HCT116 (cell line): ENCODE results near the gene BAHCC1. TPM values are rescaled to one million over a fixed set of nuclear protein-coding genes. Genes with fewer than 3 reads are reported as not detected.

Experiments
- ATAC-seq: fragments of 200-7000 bp; cut with Tn5 transposase; 2 replicates; pipeline ENCODE4 v1.9.1; 2020; ENCODE audit warnings: mild to moderate bottlenecking, moderate library complexity
- BruUV-seq: library from RNA; stranded (reverse); fragments of 400-500 nt; replicated peaks from 2 replicates; lab custom pipeline; 2021; lab: Mats Ljungman, UMichigan
- CTCF ChIA-PET: fragments of 300-600 bp; sonication (Branson Sonifier 250); formaldehyde crosslinking; loops from one replicate; lab custom pipeline; 2021; ENCODE audit warnings: antibody characterized with exemption; lab: Charles Lee
- POLR2A ChIA-PET: fragments of 300-600, 350-600 bp; sonication (Branson Sonifier 250); formaldehyde crosslinking; loops from one replicate; lab custom pipeline; 2021; ENCODE audit warnings: antibody characterized with exemption; lab: Charles Lee
- RAD21 ChIA-PET, 2 experiments: fragments of 300-600 bp; sonication (Branson Sonifier 250); formaldehyde crosslinking; loops; one replicate each; lab custom pipeline; 2023; ENCODE audit warnings: low total read pairs in 2 of 2; ENCODE audit not compliant: uncharacterized antibody in 2 of 2, unreplicated experiment in 2 of 2, low non-redundant PET in 1 of 2; lab: Charles Lee
- DNase-seq: peaks from one replicate; pipeline ENCODE4 v3.0.0-alpha.2; 2010; ENCODE audit warnings: low read depth, low spot score
- H2AFZ ChIP-seq: fragments of 200-600 bp; shearing (Covaris generic), sonication (generic); 2 replicates; pipeline ENCODE4 v1.6.1; 2017; ENCODE audit warnings: low read depth, mixed run types, mixed read lengths, antibody characterized with exemption, low read length; ENCODE audit not compliant: poor library complexity, severe bottlenecking
- H3K27ac ChIP-seq: 2 replicates; pipeline ENCODE4 v1.5.1; 2012; ENCODE audit warnings: low read depth, low read length
- H3K27me3 ChIP-seq: fragments of 200-600 bp; sonication (generic); 2 replicates; pipeline ENCODE4 v1.6.1; 2016; ENCODE audit warnings: mixed run types, low read length, mixed read lengths; ENCODE audit not compliant: insufficient read depth
- H3K36me3 ChIP-seq, 2 experiments: fragments of 200-500 bp in 1 of 2; fragments of 200-600 bp in 1 of 2; sonication (Bioruptor generic) in 1 of 2; sonication (generic) in 1 of 2; 2 replicates each; pipeline versions ENCODE4 v1.5.1 to v1.6.1; 2014 to 2016; ENCODE audit warnings: low read length in 2 of 2, inconsistent platforms in 1 of 2, mixed read lengths in 1 of 2, mixed run types in 1 of 2; ENCODE audit not compliant: insufficient read depth in 2 of 2, control insufficient read depth in 1 of 2
- H3K4me1 ChIP-seq, 2 experiments: fragments of 200-600 bp in 1 of 2; sonication (generic) in 1 of 2; 2 replicates each; pipeline versions ENCODE4 v1.5.1 to v1.6.1; 2012 to 2017; ENCODE audit warnings: low read length in 2 of 2, inconsistent platforms in 1 of 2, mild to moderate bottlenecking in 1 of 2, mixed read lengths in 1 of 2, mixed run types in 1 of 2, moderate library complexity in 1 of 2; ENCODE audit not compliant: insufficient read depth in 2 of 2, control insufficient read depth in 1 of 2
- H3K4me2 ChIP-seq: fragments of 200-600 bp; sonication (generic); 2 replicates; pipeline ENCODE4 v1.6.1; 2017; ENCODE audit warnings: mixed run types, low read length, mixed read lengths
- H3K4me3 ChIP-seq, 2 experiments: fragments of 200-600 bp in 1 of 2; sonication (generic) in 1 of 2; replicated peaks in 1 of 2; 2 replicates each; pipeline ENCODE4 v1.5.1; 2011 to 2016; ENCODE audit warnings: low read length in 2 of 2, control low read depth in 1 of 2, low read depth in 1 of 2, mild to moderate bottlenecking in 1 of 2, mixed read lengths in 1 of 2, mixed run types in 1 of 2
- H3K79me2 ChIP-seq: fragments of 200-600 bp; sonication (generic); 2 replicates; pipeline ENCODE4 v1.6.1; 2017; ENCODE audit warnings: mild to moderate bottlenecking, mixed run types, low read length, moderate library complexity, mixed read lengths; ENCODE audit not compliant: insufficient read depth
- H3K9ac ChIP-seq: fragments of 200-600 bp; sonication (generic); 2 replicates; pipeline ENCODE4 v1.6.1; 2016; ENCODE audit warnings: low read length, mixed read lengths
- H3K9me2 ChIP-seq: fragments of 200-600 bp; sonication (generic), shearing (Covaris generic); 2 replicates; pipeline ENCODE4 v1.6.1; 2017; ENCODE audit warnings: mixed run types, mild to moderate bottlenecking, moderate library complexity; ENCODE audit not compliant: insufficient read depth
- H3K9me3 ChIP-seq, 2 experiments: fragments of 200-500 bp in 1 of 2; fragments of 200-600 bp in 1 of 2; sonication (Bioruptor generic) in 1 of 2; sonication (generic) in 1 of 2; 2 replicates each; pipeline ENCODE4 v1.6.1; 2014 to 2017; ENCODE audit warnings: low read length in 2 of 2, mixed read lengths in 2 of 2, inconsistent platforms in 1 of 2, low read depth in 1 of 2, mild to moderate bottlenecking in 1 of 2, mixed run types in 1 of 2, moderate library complexity in 1 of 2; ENCODE audit not compliant: control insufficient read depth in 1 of 2, insufficient read depth in 1 of 2
- H4K20me1 ChIP-seq: fragments of 200-600 bp; sonication (generic), shearing (Covaris generic); 2 replicates; pipeline ENCODE4 v1.6.1; 2017; ENCODE audit warnings: mixed run types, mild to moderate bottlenecking, moderate library complexity; ENCODE audit not compliant: insufficient read depth
- ATF3 ChIP-seq: IDR thresholded peaks from 2 replicates; pipeline ENCODE4 v1.6.1; 2012
- CEBPB ChIP-seq: IDR thresholded peaks from 2 replicates; pipeline ENCODE4 v1.6.1; 2012; ENCODE audit warnings: low read depth
- CTCF ChIP-seq, 3 experiments: fragments of 200-600 bp in 1 of 3; sonication (generic) in 1 of 3; IDR thresholded peaks in 2 of 3; conservative IDR thresholded peaks in 1 of 3; 2 replicates each; pipeline ENCODE4 v1.5.1; 2012 to 2017; ENCODE audit warnings: low read depth in 2 of 3, low read length in 2 of 3, antibody characterized with exemption in 1 of 3, borderline replicate concordance in 1 of 3, control low read depth in 1 of 3, mild to moderate bottlenecking in 1 of 3, mixed read lengths in 1 of 3, mixed run types in 1 of 3, moderate library complexity in 1 of 3; ENCODE audit not compliant: insufficient read depth in 1 of 3
- EGR1 ChIP-seq: IDR thresholded peaks from 2 replicates; pipeline ENCODE4 v1.6.1; 2012; ENCODE audit warnings: low read depth
- EZH2 ChIP-seq: fragments of 200-600 bp; sonication (generic); IDR thresholded peaks from 2 replicates; pipeline ENCODE4 v1.6.1; 2017; ENCODE audit warnings: antibody characterized with exemption, mixed run types
- EZH2phosphoT487 ChIP-seq: fragments of 200-600 bp; IDR thresholded peaks from 2 replicates; pipeline ENCODE4 v1.6.1; 2018; ENCODE audit warnings: antibody characterized with exemption, borderline replicate concordance
- JUND ChIP-seq: IDR thresholded peaks from 2 replicates; pipeline ENCODE4 v1.6.1; 2012
- MAX ChIP-seq: IDR thresholded peaks from 2 replicates; pipeline ENCODE4 v1.6.1; 2012
- POLR2A ChIP-seq: IDR thresholded peaks from 2 replicates; pipeline ENCODE4 v1.7.0; 2011; ENCODE audit warnings: borderline replicate concordance; ENCODE audit not compliant: insufficient read depth, insufficient read length; ENCODE audit errors: extremely low read depth
- POLR2AphosphoS5 ChIP-seq: IDR thresholded peaks from 2 replicates; pipeline ENCODE4 v1.6.1; 2011; ENCODE audit warnings: mild to moderate bottlenecking, low read depth, low read length, moderate library complexity
- RAD21 ChIP-seq: IDR thresholded peaks from 2 replicates; pipeline ENCODE4 v1.6.1; 2012; ENCODE audit warnings: low read depth, mild to moderate bottlenecking
- SP1 ChIP-seq: IDR thresholded peaks from 2 replicates; pipeline ENCODE4 v1.6.1; 2012; ENCODE audit warnings: low read depth
- YY1 ChIP-seq: IDR thresholded peaks from 2 replicates; pipeline ENCODE4 v1.6.1; 2011; ENCODE audit warnings: low read length, low read depth, moderate library complexity, mild to moderate bottlenecking; ENCODE audit not compliant: insufficient replicate concordance; ENCODE audit errors: extremely low read depth
- intact Hi-C: fragments of 100-400 bp; cut with micrococcal nuclease; formaldehyde crosslinking; loops from 2 replicates; pipeline ENCODE4 v1.10.0; 2022
- total RNA-seq: library from RNA; stranded (reverse); gene quantifications from one replicate; pipeline ENCODE4 v1.2.1, GENCODE V29; 2021; ENCODE audit not compliant: unreplicated experiment

The BAHCC1 gene
- total RNA-seq, 1 experiment from 2014 or later: 45.2 TPM

GRCh38 chr17:81481073-81481799 lies 86.0 kb downstream of the BAHCC1 start:
- no peak overlapping the region for H3K4me2 ChIP-seq
- H3K79me2 ChIP-seq: no peaks in the 10 kb centered on the region
- H2AFZ ChIP-seq: no peak overlapping the region
- H4K20me1 ChIP-seq: no peaks in the 10 kb centered on the region
- no peak overlapping the region for H3K4me3 ChIP-seq
- H3K9me2 ChIP-seq: no peaks in the 10 kb centered on the region
- no peak overlapping the region for H3K9ac ChIP-seq
- no TSS peak for BruUV-seq
- no peak for TF ChIP-seq POLR2AphosphoS5
- TF ChIP-seq EZH2: no peak
- no peak for TF ChIP-seq SP1
- TF ChIP-seq MAX: no peak
- TF ChIP-seq CEBPB: no peak
- no peak for TF ChIP-seq EGR1
- no peak for TF ChIP-seq EZH2phosphoT487
- no peak for TF ChIP-seq ATF3
- TF ChIP-seq, all 23 proteins: peak for 0
- peaks cover 12 to 30% of the 10 kb centered on the region in 2 experiments for H3K4me1 ChIP-seq
- H3K27me3 ChIP-seq: no peaks in the 10 kb centered on the region
- no peaks in the 10 kb centered on the region for H3K9me3 ChIP-seq
- no peaks in the 10 kb centered on the region for H3K36me3 ChIP-seq
- ChIA-PET POLR2A (interaction anchor here (1.0 kb wide), 1 partner anchor 86 kb away, joined by 3 read pairs; the partner anchor contains the start of gene BAHCC1), RAD21 (no interaction called here), CTCF (no interaction called here)
- intact Hi-C loops: no loop called here
- DNase-seq (no peak), ATAC-seq (no peak)
- no peak overlapping the region; the same call in 1 of the 2 replicates for H3K27ac ChIP-seq

DNA sequence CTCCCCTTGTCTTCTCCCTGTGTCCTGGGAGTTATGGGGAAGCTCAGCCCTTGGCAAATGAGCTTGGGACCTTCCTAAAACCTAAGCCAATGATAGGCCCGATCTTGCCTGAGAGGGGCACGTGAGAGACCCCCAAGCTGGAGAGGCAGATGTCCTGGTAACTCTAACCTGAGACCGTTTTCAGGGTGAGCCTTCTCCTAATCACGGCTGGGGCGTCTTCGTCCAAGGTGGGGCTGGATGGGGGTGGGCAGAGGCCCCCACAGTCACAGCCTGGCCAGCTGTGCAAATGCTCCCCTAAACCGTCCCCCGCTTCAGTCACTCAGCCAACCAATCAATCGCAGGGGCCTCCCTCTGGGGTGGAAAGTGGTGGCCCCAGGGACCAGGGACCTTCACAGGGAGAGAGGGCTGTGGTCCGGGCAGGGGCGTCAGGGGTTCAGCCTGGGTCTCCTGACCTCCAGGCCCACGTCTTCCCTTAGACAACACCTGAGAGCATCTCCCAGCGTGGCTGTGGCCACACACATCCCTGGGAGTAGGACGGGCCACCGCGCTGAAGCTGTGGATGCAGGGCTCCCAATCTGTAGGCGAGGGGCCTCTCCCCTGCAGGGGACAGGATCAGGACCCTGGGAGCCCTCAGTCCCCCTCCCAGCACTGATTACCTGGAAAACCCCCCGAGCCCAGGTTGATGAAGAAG lies 86.7 kb downstream of the BAHCC1 start:
- TF ChIP-seq EZH2phosphoT487: no peak
- no peak for TF ChIP-seq POLR2A
- no peak for TF ChIP-seq RAD21
- TF ChIP-seq JUND: no peak
- no peak for TF ChIP-seq POLR2AphosphoS5
- TF ChIP-seq EGR1: no peak
- no peak for TF ChIP-seq CEBPB
- no peak for TF ChIP-seq SP1
- no peak for TF ChIP-seq CTCF (IDR thresholded peaks at IDR 0.05 in 2 of 3, conservative IDR thresholded peaks at IDR 0.05 in 1 of 3; ENCODE audit: borderline replicate concordance in 1 of 3, insufficient read depth in 1 of 3, low read depth in 2 of 3, low read length in 2 of 3)
- TF ChIP-seq EZH2: no peak
- TF ChIP-seq YY1: no peak
- no peaks in the 10 kb centered on the region for H4K20me1 ChIP-seq
- ChIA-PET POLR2A (interaction anchor here (1.0 kb wide), 1 partner anchor 87 kb away, joined by 3 read pairs; the partner anchor contains the start of gene BAHCC1), CTCF (no interaction called here), RAD21 (no interaction called here)
- H2AFZ ChIP-seq: no peak overlapping the region
- intact Hi-C loops: no loop called here
- no peaks in the 10 kb centered on the region for H3K79me2 ChIP-seq
- no peak overlapping the region for H3K4me2 ChIP-seq
- BruUV-seq: no TSS peak
- H3K27me3 ChIP-seq: no peaks in the 10 kb centered on the region
- no peaks in the 10 kb centered on the region for H3K36me3 ChIP-seq
- peaks cover 12 to 30% of the 10 kb centered on the region in 2 experiments for H3K4me1 ChIP-seq
- H3K9me2 ChIP-seq: no peaks in the 10 kb centered on the region
- H3K9me3 ChIP-seq: no peaks in the 10 kb centered on the region
- DNase-seq (no peak), ATAC-seq (no peak)
- no peak overlapping the region for H3K9ac ChIP-seq
- no peak overlapping the region for H3K27ac ChIP-seq
- H3K4me3 ChIP-seq: no peak overlapping the region
